Erythroblast (primary cell): ENCODE results near the gene PSMF1.
"Not testable (repeated sequence)": the region's sequence is repeated elsewhere in the genome, so short reads cannot be mapped to it uniquely, and the experiment has no call there.

Source experiments
- DNase-seq, 2 experiments: peaks; one replicate each; lab custom pipeline; 2025; lab: John Stamatoyannopoulos, UW
- GATA1 ChIP-seq: IDR thresholded peaks from 2 replicates; pipeline ENCODE4 v1.6.1; 2011; ENCODE audit warnings: low read depth, mild to moderate bottlenecking, control low read depth, low read length, moderate library complexity
- POLR2A ChIP-seq: IDR thresholded peaks from 2 replicates; pipeline ENCODE4 v1.6.1; 2011; ENCODE audit warnings: mild to moderate bottlenecking, low read length

Gene PSMF1

DNA sequence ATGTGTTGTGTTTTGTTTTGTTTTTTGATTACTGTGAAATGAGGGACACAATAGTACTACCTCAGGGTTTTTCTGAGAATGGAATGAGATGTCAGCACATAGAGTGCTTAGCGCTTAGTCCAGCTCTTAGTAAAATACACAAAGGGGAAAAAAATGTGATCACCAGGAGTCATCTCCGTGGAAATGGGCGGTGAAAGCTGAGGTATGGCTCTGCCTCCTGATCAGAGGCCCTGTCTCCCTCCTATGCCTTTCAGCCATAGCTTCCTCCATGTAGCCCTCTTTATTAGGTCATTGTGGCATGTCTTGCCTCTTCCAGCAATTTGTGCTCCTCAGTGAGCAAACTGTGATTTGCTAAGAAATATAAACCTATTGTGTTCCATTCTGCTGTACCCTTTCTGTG, 13.0 kb downstream of the PSMF1 start:
- no peak for TF ChIP-seq GATA1
- TF ChIP-seq POLR2A = no peak
- no peak for DNase-seq

DNA sequence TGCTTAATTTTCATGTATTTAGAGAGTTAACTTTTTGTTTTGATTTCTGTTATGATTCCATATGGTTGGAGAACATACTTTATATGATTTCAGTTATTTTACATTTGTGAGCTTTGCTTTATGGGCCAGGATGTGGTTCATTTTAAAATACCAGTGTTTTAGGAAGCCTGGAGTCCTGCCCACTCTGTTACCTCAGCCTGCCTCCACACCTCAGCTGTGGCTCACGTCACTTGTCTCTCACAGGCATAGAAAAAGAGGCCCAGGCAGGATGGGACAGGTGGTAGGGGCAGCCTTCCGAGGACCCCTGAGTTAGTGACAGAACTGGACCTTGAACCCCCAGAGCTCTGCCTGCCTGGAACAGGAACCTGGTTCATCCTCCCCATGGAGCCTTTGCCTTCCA, 16.0 kb downstream of the PSMF1 start:
- no peak for DNase-seq
- TF ChIP-seq GATA1 = no peak
- TF ChIP-seq POLR2A = no peak

DNA sequence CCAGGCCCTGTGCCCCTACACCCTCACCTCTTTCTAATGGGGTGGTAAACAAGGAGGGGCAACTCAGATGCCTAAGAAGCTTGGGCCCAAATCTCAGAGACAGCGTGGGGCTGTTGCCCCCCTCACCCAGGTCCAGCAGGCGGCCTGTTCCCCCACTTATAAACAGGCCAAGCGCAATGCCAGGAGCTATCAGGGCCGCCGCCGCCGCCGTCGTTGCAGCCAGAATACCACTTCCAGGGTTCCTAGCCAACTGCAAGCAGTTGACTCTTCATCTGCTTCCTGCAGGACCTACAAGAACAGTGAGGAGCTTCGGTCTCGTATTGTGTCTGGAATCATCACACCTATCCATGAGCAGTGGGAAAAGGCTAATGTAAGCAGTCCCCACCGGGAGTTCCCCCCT, 16.4 kb downstream of the PSMF1 start:
- DNase-seq = no peak
- TF ChIP-seq POLR2A (no peak), GATA1 (no peak)

DNA sequence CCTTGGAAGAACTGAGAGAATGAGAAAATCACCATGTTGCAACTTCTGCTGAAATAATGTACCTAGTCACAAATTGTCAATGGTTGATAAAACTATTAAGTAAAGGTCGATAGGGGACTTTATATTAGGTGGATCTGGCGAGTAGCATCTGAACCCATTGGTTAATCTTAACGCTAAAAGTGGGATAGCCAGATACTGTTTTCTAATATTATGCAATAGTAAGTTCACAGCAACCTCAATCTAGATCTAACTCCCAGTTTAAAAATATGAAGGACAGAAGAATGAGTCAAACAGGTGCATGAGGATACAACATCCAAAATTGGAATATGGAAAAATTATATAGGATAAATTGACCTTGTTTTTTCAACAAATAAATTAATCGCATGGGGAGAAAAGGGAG, 18.8 kb downstream of the PSMF1 start:
- DNase-seq = no peak
- TF ChIP-seq POLR2A (no peak), GATA1 (no peak)

DNA sequence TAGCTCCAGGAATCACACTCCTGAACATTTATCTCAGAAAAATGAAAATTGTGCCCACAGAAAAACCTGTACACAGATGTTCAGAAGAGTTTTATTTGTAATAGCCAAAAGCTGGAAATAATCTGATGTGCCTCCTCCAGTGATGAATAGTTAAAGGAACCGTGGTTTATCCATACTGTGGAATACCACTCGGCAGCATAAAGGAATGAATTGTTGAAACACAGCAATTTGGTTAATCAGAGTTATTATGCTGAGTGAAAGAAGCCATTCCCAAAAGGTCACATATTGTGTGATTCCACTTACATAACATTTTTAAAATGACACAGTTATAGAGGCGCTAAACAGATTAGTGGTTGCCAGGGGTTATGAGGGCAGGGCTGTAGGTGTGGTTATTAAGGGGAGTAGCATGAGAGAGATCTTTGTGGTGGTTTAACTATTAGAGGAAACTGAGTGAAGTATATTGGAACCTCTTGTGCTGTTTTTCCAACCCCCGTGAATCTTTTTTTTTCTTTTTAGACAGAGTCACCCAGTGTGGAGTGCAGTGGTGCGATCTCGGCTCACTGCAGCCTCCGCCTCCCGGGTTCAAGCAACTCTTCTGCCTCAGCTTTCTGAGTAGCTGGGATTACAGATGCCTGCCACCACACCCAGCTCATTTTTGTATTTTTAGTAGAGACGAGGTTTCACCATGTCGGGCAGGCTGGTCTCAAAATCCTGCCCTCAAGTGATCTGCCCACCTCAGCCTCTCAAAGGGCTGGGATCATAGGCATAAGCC, 26.2 kb downstream of the PSMF1 start:
- TF ChIP-seq GATA1 (no peak), POLR2A (no peak)
- peak; percentile 17 to 43 for DNase-seq

DNA sequence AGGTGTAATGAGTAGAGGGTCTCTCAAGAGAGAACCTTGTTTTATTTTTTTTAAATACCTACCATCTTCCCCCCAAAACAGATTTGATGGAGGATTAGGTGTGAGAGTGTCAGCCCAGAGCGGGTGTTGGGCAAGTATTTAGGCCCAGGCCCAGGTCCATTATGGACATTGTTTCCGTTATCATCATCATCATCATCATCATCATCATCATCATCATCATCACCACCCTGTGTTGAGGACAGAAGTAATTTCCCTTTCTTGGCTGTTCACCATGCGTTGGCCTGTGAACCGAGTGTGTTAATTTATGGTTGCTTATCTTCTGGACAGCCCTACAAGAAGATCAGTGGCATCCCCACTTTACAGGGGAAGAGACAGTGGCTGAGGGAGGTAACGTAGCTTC, 28.6 kb downstream of the PSMF1 start:
- no peak for DNase-seq
- TF ChIP-seq POLR2A (no peak), GATA1 (no peak)

DNA sequence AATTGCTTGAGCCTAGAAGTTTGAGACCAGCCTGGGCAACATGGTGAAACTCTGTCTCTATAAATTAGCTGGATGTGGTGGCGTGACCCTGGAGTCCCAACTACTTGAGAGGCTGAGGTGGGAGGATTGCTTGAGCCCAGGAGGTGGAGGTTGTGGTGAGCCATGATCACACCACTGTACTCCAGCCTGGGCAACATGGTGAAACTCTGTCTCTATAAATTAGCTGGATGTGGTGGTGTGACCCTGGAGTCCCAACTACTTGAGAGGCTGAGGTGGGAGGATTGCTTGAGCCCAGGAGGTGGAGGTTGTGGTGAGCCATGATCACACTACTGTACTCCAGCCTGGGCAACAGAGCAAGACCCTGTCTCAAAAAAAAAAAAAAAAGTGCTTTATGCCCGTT, 31.4 kb downstream of the PSMF1 start:
- not testable (repeated sequence) for DNase-seq

DNA sequence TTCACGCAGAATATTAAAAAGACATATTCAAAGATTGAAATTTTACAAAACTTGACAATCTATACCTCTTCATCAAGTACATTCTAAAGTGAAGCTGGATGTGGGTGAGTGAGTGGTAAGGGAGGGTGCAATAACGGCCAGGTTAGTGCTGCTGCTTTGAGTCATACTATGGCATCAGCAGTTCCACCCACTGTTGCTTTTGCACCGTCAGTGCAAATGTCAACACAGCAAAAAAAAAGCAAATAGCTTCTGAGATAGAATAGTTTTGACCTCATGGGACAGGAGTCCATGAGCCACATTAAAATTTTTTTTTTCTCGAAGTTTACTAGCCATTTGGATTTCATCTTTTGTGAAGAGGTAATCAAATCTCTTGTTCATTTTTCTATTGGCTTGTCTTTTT, 31.8 kb downstream of the PSMF1 start:
- TF ChIP-seq GATA1 = no peak
- TF ChIP-seq POLR2A = no peak
- peak; percentile 22 to 63 for DNase-seq

DNA sequence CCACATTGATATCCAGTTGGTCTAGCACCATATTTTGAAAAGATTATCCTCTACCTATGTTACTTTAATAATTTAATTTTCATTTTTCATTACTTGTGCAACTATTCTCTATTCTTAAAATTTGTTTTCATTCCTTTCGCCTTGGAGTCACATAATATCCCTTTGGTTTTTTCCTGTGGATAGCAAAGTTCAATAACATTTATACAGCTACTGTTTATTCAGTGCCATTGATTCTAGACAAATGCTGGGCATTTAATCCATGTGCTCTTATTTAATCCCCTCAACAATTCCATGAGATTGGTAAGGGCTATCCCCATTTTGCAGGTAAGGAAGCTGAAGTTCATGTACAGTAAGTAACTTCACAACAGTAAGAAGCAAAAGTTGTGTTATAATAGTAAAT, 32.6 kb downstream of the PSMF1 start:
- no peak for TF ChIP-seq GATA1
- TF ChIP-seq POLR2A = no peak
- no peak for DNase-seq

DNA sequence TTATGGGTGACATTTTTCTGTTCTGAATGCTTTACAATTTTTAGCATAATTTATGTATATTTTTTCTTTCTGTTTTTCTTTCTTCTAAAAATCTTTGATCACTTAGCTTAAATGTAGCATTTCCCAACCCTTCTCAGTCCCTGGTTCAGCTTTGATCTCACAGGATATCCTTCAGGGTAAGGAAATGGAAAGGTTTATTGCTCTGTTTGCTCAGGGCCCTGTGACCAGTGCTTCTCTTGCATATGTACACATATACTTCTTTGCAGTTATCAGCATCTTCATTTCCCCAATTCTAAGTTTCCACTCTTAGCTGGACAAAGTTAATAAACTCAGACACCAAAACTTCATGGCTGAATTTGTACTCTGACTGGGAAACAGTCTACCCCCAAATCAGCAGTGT, 35.8 kb downstream of the PSMF1 start:
- no peak for TF ChIP-seq POLR2A
- TF ChIP-seq GATA1 = no peak
- no peak for DNase-seq

DNA sequence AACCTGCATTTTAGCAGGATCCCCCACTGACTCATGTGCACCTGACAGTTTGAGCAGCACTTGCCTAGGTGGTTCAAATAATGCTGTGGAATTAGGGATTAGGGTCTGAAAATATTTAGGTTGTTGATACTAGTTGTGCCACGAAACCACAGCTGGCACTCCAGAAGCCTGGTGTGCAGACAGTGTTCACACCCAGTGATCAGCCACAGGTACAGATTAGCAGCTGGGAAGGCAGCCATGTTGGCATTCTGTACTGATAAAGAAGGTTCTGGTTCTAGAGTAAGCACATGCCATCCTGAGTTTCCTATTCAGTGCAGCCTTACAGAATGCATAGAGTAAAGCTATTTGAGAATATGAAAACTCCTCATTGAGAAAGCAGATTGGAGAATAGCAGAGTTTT, 36.3 kb downstream of the PSMF1 start:
- no peak for TF ChIP-seq POLR2A
- TF ChIP-seq GATA1 = no peak
- peak in 1 of 2 experiments; percentile 14 for DNase-seq

DNA sequence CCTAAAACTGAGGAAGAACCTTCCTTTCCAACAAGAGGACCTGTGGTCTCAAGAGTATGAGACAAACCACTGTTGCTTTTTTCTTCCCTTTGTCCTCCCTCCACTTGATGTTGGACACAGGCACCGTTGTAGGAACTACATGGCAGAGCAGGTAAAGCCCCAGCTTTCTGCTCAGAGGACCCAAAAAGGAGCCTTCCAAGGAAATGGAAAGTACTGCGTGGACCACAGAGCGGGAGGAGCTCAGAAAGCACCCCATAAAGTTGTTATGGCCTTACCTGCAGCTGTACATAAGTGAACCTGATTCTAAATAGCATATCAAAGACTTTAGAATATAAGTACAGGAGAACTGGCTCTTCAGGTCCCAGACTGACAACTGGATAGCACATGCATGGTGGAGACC, 36.9 kb downstream of the PSMF1 start:
- TF ChIP-seq POLR2A = no peak
- TF ChIP-seq GATA1 = no peak
- DNase-seq = no peak

DNA sequence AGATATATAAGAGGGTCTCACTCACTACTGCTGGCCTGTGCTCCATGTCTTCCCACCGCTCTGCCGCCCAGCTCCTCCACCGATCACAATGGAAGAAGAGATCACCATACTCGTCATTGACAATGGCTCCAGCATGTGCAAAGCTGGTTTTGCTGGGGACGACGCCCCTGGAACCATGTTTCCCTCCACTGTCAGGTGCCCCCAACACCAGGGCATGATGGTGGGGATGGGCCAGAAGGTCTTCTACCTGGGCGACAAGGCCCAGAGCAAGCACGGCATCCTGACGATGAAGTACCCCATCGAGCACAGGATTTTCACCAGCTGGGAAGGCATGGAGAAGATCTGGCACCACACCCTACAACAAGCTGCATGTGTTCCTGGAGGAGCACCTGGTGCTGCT, 42.1 kb downstream of the PSMF1 start:
- no peak for DNase-seq
- TF ChIP-seq GATA1 (no peak), POLR2A (no peak)

DNA sequence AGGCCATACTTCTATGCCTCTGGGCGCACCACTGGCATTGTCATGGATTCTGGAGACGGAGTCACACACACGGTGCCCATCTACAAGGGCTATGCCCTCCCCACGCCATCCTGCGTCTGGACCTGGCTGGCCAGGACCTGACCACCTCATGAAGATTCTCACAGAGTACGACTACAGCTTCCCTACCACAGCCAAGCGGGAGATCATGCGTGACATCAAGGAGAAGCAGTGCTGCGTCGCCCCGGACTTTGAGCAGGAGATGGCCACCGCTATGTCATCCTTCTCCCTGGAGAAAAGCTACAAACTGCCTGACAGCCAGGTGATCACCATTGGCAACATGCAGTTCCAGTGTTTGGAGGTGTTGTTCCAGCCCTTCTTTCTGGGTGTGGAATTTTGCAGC, 42.6 kb downstream of the PSMF1 start:
- no peak for TF ChIP-seq POLR2A
- TF ChIP-seq GATA1 = no peak
- DNase-seq = no peak

DNA sequence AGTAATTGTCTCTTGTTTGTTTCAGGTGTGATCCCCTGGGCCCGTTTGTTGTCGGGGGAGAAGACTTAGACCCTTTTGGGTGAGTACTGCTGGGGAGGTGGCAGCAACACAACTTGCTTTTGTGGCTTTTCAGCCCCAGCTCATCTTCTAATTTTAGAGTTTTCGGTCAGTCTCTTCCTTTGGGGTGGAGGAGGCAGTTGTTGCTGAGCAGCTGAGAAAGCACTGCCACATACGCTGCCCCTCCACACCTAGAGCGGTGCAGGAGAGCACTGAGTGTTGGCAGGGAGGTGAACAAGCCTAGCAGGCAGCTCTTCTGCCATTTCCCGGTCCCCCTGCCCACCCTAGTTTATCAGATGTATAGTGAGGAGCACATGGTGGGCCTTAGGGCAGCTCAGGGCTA, 44.7 kb downstream of the PSMF1 start:
- no peak for DNase-seq
- TF ChIP-seq POLR2A = no peak
- no peak for TF ChIP-seq GATA1
